Esophagus squamous epithelium (tissue), 4 donors: Measurements from ENCODE around the gene PDE10A.

Experiments used
- CTCF ChIP-seq, 6 experiments: fragments of 450-650 bp in 4 of 6; fragments of 200-600 bp in 2 of 6; sonication (generic) in 2 of 6; IDR thresholded peaks; one replicate each; pipeline ENCODE4 v1.5.1; 2016 to 2019; ENCODE audit warnings: antibody characterized with exemption in 6 of 6, mild to moderate bottlenecking in 4 of 6, moderate library complexity in 4 of 6
- POLR2A ChIP-seq, 4 donors: fragments of 450-650 bp; IDR thresholded peaks; one replicate each; pipeline ENCODE4 v1.6.1; 2017; ENCODE audit warnings: antibody characterized with exemption in 4 of 4, mild to moderate bottlenecking in 4 of 4, moderate library complexity in 3 of 4

DNA sequence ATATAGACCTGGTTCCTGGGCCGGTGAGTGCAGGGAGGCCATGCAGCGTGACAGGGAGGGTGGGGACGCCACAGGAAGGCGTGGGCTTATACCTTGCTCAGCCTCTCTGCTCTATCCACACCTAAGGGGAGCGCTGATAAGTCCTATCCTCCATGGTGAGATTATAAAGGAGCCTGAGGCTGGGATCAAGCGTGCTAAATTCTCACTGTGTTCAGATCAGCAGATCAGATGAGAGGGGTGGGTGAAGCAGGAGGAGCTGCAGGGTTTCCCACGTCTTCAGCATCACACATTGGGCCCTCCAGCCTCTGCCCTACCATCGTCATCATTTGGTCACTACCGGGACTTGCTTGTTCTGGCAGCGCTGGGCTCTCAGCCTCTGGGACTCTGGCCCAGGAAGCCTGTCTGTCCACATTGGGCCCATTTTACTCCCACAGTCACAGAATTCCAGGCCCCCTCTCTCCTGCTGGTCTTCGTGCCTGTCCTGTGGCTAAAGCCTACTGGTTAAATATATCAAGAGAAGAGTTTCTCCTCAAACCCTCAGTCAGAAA, 29.1 kb upstream of the PDE10A start:
- TF ChIP-seq CTCF (IDR thresholded peaks at IDR 0.05), result no peak
- no peak for TF ChIP-seq POLR2A (IDR thresholded peaks at IDR 0.05)
